Measurements from ENCODE around the gene CFAP74. TPM values are rescaled to one million over a fixed set of nuclear protein-coding genes. Genes with fewer than 3 reads are reported as not detected.

Gene CFAP74
- total RNA-seq, 4 donors from 2014 or later = 0.24 TPM; not detected in 3

- TF ChIP-seq CTCF (IDR thresholded peaks at IDR 0.05) = no peak
- ATAC-seq (ENCODE audit: low FRiP score) (no peak), DNase-seq (ENCODE audit: low spot score) (no peak)
Observed at GRCh38 chr1:1927751-1928150, 75.8 kb downstream of the CFAP74 start.

- TF ChIP-seq CTCF (IDR thresholded peaks at IDR 0.05) = no peak
- DNase-seq (ENCODE audit: low spot score) (no peak), ATAC-seq (ENCODE audit: low FRiP score) (no peak)
Observed at GRCh38 chr1:1926886-1927660, 76.5 kb downstream of the CFAP74 start.

GRCh38 chr1:1926346-1926811 is 77.2 kb downstream of the CFAP74 start:
- no peak for ATAC-seq (ENCODE audit: low FRiP score)
- DNase-seq (ENCODE audit: low spot score) = no peak
- TF ChIP-seq CTCF (IDR thresholded peaks at IDR 0.05) = no peak

GRCh38 chr1:1925437-1926345 is 77.9 kb downstream of the CFAP74 start:
- ATAC-seq (ENCODE audit: low FRiP score) (no peak), DNase-seq (ENCODE audit: low spot score) (no peak)
- TF ChIP-seq CTCF (IDR thresholded peaks at IDR 0.05) = no peak

- no peak for ATAC-seq (ENCODE audit: low FRiP score)
- TF ChIP-seq CTCF (IDR thresholded peaks at IDR 0.05) = no peak
- no peak for DNase-seq (ENCODE audit: low spot score)
Observed at GRCh38 chr1:1924849-1925248, 78.7 kb downstream of the CFAP74 start.

GRCh38 chr1:1924386-1924785 is 79.2 kb downstream of the CFAP74 start:
- no peak for TF ChIP-seq CTCF (IDR thresholded peaks at IDR 0.05)
- DNase-seq (ENCODE audit: low spot score) (no peak), ATAC-seq (ENCODE audit: low FRiP score) (no peak)
